ENCODE results near the gene MTX2. TPM values are rescaled to one million over a fixed set of nuclear protein-coding genes. Genes with fewer than 3 reads are reported as not detected.

The MTX2 gene
- total RNA-seq, 1 experiment from 2014 or later: 30.8 TPM

- peak overlapping the region in 1 of 3 experiments; percentile 9; a peak in 1 of 7 replicates for H3K27ac Mint-ChIP-seq
These were observed 48.0 kb downstream of the MTX2 start for GRCh38 chr2:176317199-176317598.

More at GRCh38 chr2:176317199-176317598, 48.0 kb downstream of the MTX2 start:
- Histone ChIP-seq H4K5ac (ENCODE audit: insufficient read length, low read depth, low read length) (no peak overlapping the region), H2AK5ac (ENCODE audit: insufficient read length, low read length) (no peak overlapping the region), H2BK12ac (ENCODE audit: insufficient read length, low read depth, low read length) (no peak overlapping the region), H3K4me2 (ENCODE audit: insufficient read depth, insufficient read length, low read length) (no peak overlapping the region), H3K4ac (ENCODE audit: low read depth, low read length) (no peak overlapping the region), H3K27me3 (ENCODE audit: insufficient read depth, low read length) (no peaks in the 10 kb centered on the region), H3K79me1 (ENCODE audit: insufficient read depth, low read depth, low read length, poor library complexity, severe bottlenecking) (no peaks in the 10 kb centered on the region), H3K23ac (ENCODE audit: insufficient read length, low read depth, low read length) (no peak overlapping the region), H3K14ac (ENCODE audit: insufficient read depth, low read length) (no peak overlapping the region), H3T11ph (ENCODE audit: low read length) (no peak overlapping the region), H4K8ac (replicated peaks; ENCODE audit: insufficient read length, low read depth, low read length) (no peak overlapping the region), H2BK20ac (ENCODE audit: low read depth, low read length, poor library complexity, severe bottlenecking) (no peak overlapping the region), H2AFZ (ENCODE audit: low read length) (no peak overlapping the region), H3K9me3 (ENCODE audit: control insufficient read depth, low read depth, low read length) (no peaks in the 10 kb centered on the region), H3K23me2 (ENCODE audit: insufficient read length, low read depth, low read length, poor library complexity, severe bottlenecking) (no peaks in the 10 kb centered on the region), H3K27ac (ENCODE audit: insufficient read length, low read depth, low read length) (no peak overlapping the region), H3K9ac (ENCODE audit: extremely low read depth, insufficient read length, low read length) (no peak overlapping the region), H2BK120ac (ENCODE audit: low read depth, low read length, poor library complexity, severe bottlenecking) (no peak overlapping the region), H2BK15ac (ENCODE audit: low read depth, low read length) (no peak overlapping the region), H3K79me2 (ENCODE audit: insufficient read depth, low read length) (no peaks in the 10 kb centered on the region), H2BK5ac (ENCODE audit: insufficient read length, low read length) (no peak overlapping the region), H3K56ac (ENCODE audit: insufficient read length, low read depth, low read length) (no peak overlapping the region), H3K18ac (ENCODE audit: insufficient read length, low read depth, low read length) (no peak overlapping the region), H4K20me1 (ENCODE audit: control insufficient read depth, insufficient read depth, insufficient read length) (no peaks in the 10 kb centered on the region), H3K4me1 (ENCODE audit: insufficient read depth, low read length) (no peaks in the 10 kb centered on the region), H4K91ac (ENCODE audit: insufficient read length, low read depth, low read length) (no peak overlapping the region)
- Mint-ChIP-seq H3K4me1 (peaks cover 10 to 11% of the 10 kb centered on the region in 2 experiments), H3K4me3 (no peak overlapping the region), H3K9me3 (no peaks in the 10 kb centered on the region), H3K36me3 (ENCODE audit: insufficient read depth in 1 of 3, low read depth in 3 of 3) (peaks cover 0 to 8% (median 3%) of the 10 kb centered on the region in 3 experiments; a peak in 4 of 7 replicates), H3K27me3 (ENCODE audit: low read depth) (no peaks in the 10 kb centered on the region)
- no peak for TF ChIP-seq CTCF (conservative IDR thresholded peaks at IDR 0.05)
- DNase-seq: no peak
